ENCODE data around the gene YJU2. TPM values are rescaled to one million over a fixed set of nuclear protein-coding genes. Genes with fewer than 3 reads are reported as not detected.
"Not testable (repeated sequence)": the region's sequence is repeated elsewhere in the genome, so short reads cannot be mapped to it uniquely, and the experiment has no call there.

YJU2 gene
- total RNA-seq, 1 donor from 2014 or later, result 8.7 TPM

DNA sequence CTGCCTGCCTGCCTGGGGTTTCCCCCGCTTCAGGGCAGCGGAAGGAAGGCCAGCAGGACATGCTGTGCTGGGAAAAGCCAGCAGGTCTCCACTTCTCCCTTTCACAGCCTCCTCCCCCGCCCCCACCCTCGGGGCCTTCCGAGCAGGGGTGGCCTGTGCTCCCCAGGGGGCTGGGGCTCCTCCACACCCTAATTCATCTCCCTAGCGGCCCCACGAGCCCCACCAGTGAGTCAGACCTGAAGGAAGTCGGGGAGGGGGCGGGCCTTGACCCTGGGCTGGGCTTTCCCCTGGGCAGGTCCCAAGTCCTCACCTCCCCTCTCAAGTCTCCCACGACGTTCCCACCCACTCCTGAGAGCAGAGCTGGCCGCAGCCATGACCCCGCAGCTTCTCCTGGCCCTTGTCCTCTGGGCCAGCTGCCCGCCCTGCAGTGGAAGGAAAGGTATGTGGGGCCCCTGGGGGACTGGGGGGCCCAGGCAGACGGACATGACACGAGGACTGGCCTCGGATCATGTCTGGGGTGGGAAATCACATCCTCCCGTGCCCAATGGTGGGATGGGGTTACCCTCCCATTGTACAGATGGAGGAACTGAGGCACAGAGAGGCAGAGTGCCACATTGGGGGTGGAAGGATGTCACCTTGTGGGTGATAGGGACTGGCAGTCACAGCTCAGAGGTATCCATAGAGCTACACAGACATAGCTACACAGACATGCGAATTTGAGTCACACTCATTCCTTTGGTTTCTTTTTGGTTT is 17.5 kb upstream of the YJU2 start, which contains the start of gene EBI3:
EBI3 (plus strand) TSS at position 345 of the 753 bp plus-strand sequence; CDS start at position 373, 28 bp downstream.
- peaks cover 3% of the 10 kb centered on the region for H3K4me1 Mint-ChIP-seq

DNA sequence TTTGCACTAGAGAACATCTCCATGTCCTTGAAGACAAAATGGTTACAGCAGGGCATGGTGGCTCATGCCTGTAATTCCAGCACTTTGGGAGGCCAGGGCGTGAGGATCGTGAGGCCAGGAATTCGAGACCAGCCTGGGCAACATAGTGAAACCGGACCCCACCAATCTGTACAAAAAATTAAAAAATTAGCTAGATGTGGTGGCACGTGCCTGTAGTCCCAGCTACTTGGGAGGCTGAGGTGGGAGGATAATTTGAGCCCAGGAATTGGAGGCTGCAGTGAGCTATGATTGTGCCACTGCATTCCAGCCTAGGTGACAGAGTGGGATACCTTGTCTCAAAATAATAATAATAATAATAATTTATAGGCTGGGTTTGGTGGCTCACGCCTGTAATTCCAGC is 16.6 kb upstream of the YJU2 start:
- H3K27me3 Mint-ChIP-seq (ENCODE audit: insufficient read depth, low read depth), result peaks cover 14% of the 10 kb centered on the region
- not testable (repeated sequence) for H3K9me3 Mint-ChIP-seq; H3K9me3 ChIP-seq (ENCODE audit: low read depth); H3K9ac ChIP-seq; H3K4me2 ChIP-seq; H3K36me3 ChIP-seq; H3K27ac Mint-ChIP-seq; H3K4me1 ChIP-seq; H4K20me1 ChIP-seq (ENCODE audit: low read depth); H3K79me2 ChIP-seq (ENCODE audit: low read depth); H3K36me3 Mint-ChIP-seq; H3K4me3 Mint-ChIP-seq; H3F3A ChIP-seq (ENCODE audit: low read depth); H3K27me3 ChIP-seq; H3K27ac ChIP-seq; H3K4me1 Mint-ChIP-seq; H2AFZ ChIP-seq (replicated peaks); DNase-seq (ENCODE audit: low spot score); H3K4me3 ChIP-seq

More for the DNA sequence above, 17.5 kb upstream of the YJU2 start, which contains the start of gene EBI3:
- DNase-seq (ENCODE audit: low spot score), result no peak
- Mint-ChIP-seq H3K27ac (no peak within 1 kb of the TSS), H3K4me3 (no peak within 1 kb of the TSS), H3K27me3 (ENCODE audit: insufficient read depth, low read depth) (peaks cover 11% of the 10 kb centered on the region), H3K36me3 (no peaks in the 10 kb centered on the region), H3K9me3 (no peaks in the 10 kb centered on the region)
- no peak within 1 kb of the TSS for H2AFZ ChIP-seq (replicated peaks)
- H3K9me3 ChIP-seq (ENCODE audit: low read depth), result no peaks in the 10 kb centered on the region
- no peak within 1 kb of the TSS for H3K4me2 ChIP-seq
- H4K20me1 ChIP-seq (ENCODE audit: low read depth), result no peaks in the 10 kb centered on the region
- TF ChIP-seq EZH2phosphoT487 (IDR thresholded peaks at IDR 0.05), result no peak
- no peak for TF ChIP-seq EZH2 (IDR thresholded peaks at IDR 0.05)
- TF ChIP-seq, protein P1, sequence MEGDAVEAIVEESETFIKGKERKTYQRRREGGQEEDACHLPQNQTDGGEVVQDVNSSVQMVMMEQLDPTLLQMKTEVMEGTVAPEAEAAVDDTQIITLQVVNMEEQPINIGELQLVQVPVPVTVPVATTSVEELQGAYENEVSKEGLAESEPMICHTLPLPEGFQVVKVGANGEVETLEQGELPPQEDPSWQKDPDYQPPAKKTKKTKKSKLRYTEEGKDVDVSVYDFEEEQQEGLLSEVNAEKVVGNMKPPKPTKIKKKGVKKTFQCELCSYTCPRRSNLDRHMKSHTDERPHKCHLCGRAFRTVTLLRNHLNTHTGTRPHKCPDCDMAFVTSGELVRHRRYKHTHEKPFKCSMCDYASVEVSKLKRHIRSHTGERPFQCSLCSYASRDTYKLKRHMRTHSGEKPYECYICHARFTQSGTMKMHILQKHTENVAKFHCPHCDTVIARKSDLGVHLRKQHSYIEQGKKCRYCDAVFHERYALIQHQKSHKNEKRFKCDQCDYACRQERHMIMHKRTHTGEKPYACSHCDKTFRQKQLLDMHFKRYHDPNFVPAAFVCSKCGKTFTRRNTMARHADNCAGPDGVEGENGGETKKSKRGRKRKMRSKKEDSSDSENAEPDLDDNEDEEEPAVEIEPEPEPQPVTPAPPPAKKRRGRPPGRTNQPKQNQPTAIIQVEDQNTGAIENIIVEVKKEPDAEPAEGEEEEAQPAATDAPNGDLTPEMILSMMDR (IDR thresholded peaks at IDR 0.05), result no peak
- no peak within 1 kb of the TSS for H3K4me3 ChIP-seq
- H3K79me2 ChIP-seq (ENCODE audit: low read depth), result no peaks in the 10 kb centered on the region
- peaks cover 5% of the 10 kb centered on the region for H3F3A ChIP-seq (ENCODE audit: low read depth)
- H3K9ac ChIP-seq, result no peak within 1 kb of the TSS
- no peaks in the 10 kb centered on the region for H3K4me1 ChIP-seq
- H3K36me3 ChIP-seq, result no peaks in the 10 kb centered on the region
- no peaks in the 10 kb centered on the region for H3K27me3 ChIP-seq
- no peak within 1 kb of the TSS for H3K27ac ChIP-seq

DNA sequence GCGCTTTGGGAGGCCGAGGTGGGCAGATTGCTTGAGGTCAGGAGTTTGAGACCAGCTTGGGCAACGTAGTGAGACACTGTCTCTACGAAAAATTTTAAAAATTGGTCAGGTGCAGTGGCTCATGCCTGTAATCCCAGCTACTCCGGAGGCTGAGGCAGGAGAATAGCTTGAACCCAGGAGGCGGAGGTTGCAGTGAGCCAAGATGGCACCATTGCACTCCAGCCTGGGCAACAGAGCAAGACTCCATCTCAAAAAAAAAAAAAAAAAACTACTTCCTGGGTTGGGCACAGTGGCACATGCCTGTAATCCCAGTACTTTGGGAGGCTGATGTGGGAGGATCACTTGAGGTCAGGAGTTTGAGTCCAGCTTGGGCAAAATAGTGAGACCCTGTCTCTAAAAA is 15.4 kb upstream of the YJU2 start:
- not testable (repeated sequence) for H3K79me2 ChIP-seq (ENCODE audit: low read depth); H3K4me1 ChIP-seq; H3K36me3 Mint-ChIP-seq

DNA sequence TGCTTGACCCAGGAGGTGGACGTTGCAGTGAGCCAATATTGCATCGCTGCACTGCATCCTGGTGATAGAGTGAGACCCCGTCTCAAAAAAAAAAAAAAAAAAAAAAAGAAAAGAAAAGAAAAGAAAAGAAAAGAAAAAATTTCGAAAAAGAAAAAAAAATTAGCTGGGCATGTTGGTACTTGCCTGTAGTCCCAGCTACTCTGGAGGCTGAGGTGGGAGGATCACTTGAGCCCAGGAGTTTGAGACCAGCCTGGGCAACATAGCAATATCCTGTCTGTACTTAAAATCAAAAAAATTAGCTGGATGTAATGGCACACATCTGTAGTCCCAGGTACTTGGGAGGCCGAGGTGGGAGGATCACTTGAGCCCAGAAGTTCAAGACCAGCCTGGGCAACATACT is 14.7 kb upstream of the YJU2 start:
- not testable (repeated sequence) for H3K4me1 Mint-ChIP-seq; H3F3A ChIP-seq (ENCODE audit: low read depth); H3K36me3 Mint-ChIP-seq; H3K4me1 ChIP-seq; DNase-seq (ENCODE audit: low spot score); H3K27ac ChIP-seq; H3K9me3 Mint-ChIP-seq; H3K4me2 ChIP-seq; H3K4me3 ChIP-seq; H3K79me2 ChIP-seq (ENCODE audit: low read depth); H4K20me1 ChIP-seq (ENCODE audit: low read depth); H3K27ac Mint-ChIP-seq; H2AFZ ChIP-seq (replicated peaks); H3K27me3 ChIP-seq; H3K36me3 ChIP-seq; H3K9ac ChIP-seq; H3K9me3 ChIP-seq (ENCODE audit: low read depth)
- Mint-ChIP-seq H3K4me3 (peak overlapping the region; percentile 38), H3K27me3 (ENCODE audit: insufficient read depth, low read depth) (peaks cover 13% of the 10 kb centered on the region)

More for the DNA sequence above, 15.4 kb upstream of the YJU2 start:
- H3K4me3 ChIP-seq; H3F3A ChIP-seq (ENCODE audit: low read depth); H3K36me3 ChIP-seq; H2AFZ ChIP-seq (replicated peaks); H3K9me3 ChIP-seq (ENCODE audit: low read depth); H3K4me2 ChIP-seq; H3K9me3 Mint-ChIP-seq; H3K27me3 ChIP-seq; DNase-seq (ENCODE audit: low spot score); H3K4me3 Mint-ChIP-seq; H3K27ac Mint-ChIP-seq; H4K20me1 ChIP-seq (ENCODE audit: low read depth); H3K9ac ChIP-seq; H3K4me1 Mint-ChIP-seq; H3K27ac ChIP-seq: not testable (repeated sequence)
- peaks cover 13% of the 10 kb centered on the region for H3K27me3 Mint-ChIP-seq (ENCODE audit: insufficient read depth, low read depth)

Measured in neural progenitor cell (in vitro differentiated cells).